ENCODE measurements around the gene BLZF1. TPM values are rescaled to one million over a fixed set of nuclear protein-coding genes. Genes with fewer than 3 reads are reported as not detected.
A peak's percentile ranks its signal among the peaks of the same experiment; 100 is the strongest.

The BLZF1 gene
- total RNA-seq, 1 donor from 2014 or later = 27.2 TPM

DNA sequence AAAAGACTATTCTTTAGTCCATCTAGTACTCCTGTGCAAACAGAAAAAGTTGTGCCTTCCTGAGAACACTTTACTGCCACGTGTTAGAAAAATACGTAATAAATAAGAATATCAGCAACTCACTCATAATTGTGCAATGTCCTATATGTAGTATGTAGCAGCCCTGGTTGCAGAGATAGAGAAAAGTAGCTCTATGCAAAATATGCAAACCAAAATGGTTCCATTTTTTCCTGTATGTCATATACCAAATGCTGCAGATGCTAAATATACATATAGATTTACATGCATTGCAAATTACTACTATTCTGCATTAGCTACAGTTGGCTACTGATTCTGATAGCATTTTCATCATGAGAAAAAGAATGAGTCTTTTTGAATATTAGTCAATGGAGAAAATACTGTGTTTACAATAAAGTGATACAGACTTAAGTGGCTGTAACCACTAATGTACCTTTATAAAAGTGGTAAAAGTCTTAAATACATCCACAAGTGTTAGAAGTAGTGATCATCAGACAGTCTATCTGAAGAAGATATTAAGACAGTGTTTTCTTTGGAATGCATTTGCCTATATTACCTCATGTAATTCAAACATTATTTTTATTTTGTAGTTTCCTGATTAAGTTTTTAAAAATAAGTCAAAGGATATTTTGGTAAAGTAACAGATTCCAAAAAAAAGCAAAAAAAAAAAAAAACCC, 20.2 kb upstream of the BLZF1 start:
- DNase-seq = no peak
- Histone ChIP-seq H3K9me3 (no peaks in the 10 kb centered on the region), H3K27me3 (ENCODE audit: low read depth) (no peaks in the 10 kb centered on the region), H3K36me3 (no peaks in the 10 kb centered on the region), H3K27ac (no peak overlapping the region), H3K4me3 (no peak overlapping the region), H3K4me1 (no peaks in the 10 kb centered on the region)
- ATAC-seq = no peak
- intact Hi-C loops (cut with DNase I) = loop anchor here (5.0 kb wide), 1 partner anchor 746 kb away; no protein-coding TSS in a partner anchor
- TF ChIP-seq CTCF (IDR thresholded peaks at IDR 0.05) = no peak

GRCh38 chr1:169348383-169349036, 19.5 kb upstream of the BLZF1 start:
- no peak overlapping the region for H3K4me3 ChIP-seq
- no peaks in the 10 kb centered on the region for H3K9me3 ChIP-seq
- no peaks in the 10 kb centered on the region for H3K36me3 ChIP-seq
- H3K27me3 ChIP-seq (ENCODE audit: low read depth) = no peaks in the 10 kb centered on the region
- TF ChIP-seq CTCF (IDR thresholded peaks at IDR 0.05) = peak; percentile 79
- intact Hi-C loops (cut with DNase I) = loop anchor here (5.0 kb wide), 1 partner anchor 746 kb away; no protein-coding TSS in a partner anchor
- ATAC-seq = no peak
- DNase-seq = no peak
- no peaks in the 10 kb centered on the region for H3K4me1 ChIP-seq
- no peak overlapping the region for H3K27ac ChIP-seq

DNA sequence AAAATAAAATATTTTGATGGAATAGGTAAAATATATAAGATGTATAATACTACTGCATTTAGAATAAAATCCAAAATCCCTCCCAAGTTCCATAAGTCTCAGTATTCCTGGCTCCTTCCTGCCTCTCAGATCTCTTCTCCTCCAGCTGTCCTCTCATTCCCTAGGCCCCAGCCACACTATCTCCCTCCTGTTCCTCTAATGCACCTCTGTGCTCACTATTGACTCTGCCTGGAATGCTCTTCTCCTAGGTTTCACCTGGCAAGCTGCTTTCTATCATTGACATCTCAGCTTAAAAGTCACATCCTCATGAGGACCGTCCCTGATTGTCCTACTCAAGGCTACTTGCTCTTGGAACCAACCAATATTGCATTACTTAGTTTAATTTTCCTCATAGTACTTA, 7.6 kb upstream of the BLZF1 start:
- Histone ChIP-seq H3K27me3 (ENCODE audit: low read depth) (no peaks in the 10 kb centered on the region), H3K4me3 (no peak overlapping the region), H3K36me3 (no peaks in the 10 kb centered on the region), H3K27ac (no peak overlapping the region), H3K4me1 (no peaks in the 10 kb centered on the region), H3K9me3 (no peaks in the 10 kb centered on the region)
- no peak for DNase-seq
- TF ChIP-seq CTCF (IDR thresholded peaks at IDR 0.05) = no peak
- ATAC-seq = no peak
- intact Hi-C loops (cut with DNase I) = no loop called here

DNA sequence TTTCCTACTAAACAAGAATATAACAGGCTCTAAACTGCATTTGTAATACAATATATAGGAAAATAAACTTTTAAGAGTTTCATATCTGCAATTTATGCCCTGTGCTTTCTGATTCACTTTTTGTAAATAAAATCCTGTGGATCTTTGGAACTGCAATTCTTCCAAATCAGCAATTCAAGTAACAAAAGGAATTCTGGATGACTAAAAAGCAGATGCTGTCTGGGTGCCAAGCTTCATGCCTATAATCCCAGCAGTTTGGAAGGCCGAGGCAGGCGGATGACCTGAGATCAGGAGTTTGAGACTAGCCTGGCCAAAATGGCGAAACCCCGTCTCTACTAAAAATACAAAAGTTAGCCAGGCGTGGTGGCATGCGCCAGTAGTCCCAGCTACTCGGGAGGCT, 6.7 kb upstream of the BLZF1 start:
- no peak overlapping the region for H3K27ac ChIP-seq
- H3K9me3 ChIP-seq = no peaks in the 10 kb centered on the region
- intact Hi-C loops (cut with DNase I) = no loop called here
- ATAC-seq = no peak
- H3K27me3 ChIP-seq (ENCODE audit: low read depth) = no peaks in the 10 kb centered on the region
- H3K4me3 ChIP-seq = no peak overlapping the region
- TF ChIP-seq CTCF (IDR thresholded peaks at IDR 0.05) = no peak
- no peak for DNase-seq
- no peaks in the 10 kb centered on the region for H3K4me1 ChIP-seq
- H3K36me3 ChIP-seq = no peaks in the 10 kb centered on the region

DNA sequence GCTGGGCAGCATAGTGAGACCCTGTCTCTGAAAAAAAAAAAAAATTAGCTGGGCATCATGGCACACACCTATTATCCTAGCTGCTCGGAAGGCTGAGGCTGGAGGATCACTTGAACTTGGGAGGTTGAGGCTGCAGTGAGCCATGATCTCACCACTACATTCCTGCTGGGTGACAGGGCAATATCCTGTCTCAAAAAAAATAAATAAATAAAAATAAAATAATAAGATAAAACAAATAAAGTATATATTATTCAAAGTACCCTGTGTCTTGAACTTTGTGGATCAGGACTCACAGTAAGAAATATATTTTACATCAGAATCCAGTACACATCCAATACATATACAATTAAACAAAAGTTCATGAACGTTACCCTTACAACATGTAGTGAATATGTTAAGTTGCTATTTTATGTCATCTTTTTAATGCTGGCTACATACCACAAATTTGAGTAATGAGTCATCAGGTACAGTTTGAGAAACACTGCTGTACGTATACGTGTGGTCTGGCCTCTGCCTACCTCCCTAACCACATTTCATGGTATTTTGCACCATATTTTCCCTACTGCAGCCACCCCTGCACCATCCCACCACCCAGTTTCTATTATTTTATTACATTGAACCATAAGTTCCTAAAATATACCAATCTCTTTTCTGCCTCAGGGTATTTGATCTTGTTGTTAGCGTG, 4.8 kb upstream of the BLZF1 start:
- H3K27ac ChIP-seq = no peak overlapping the region
- intact Hi-C loops (cut with DNase I) = no loop called here
- no peak overlapping the region for H3K4me3 ChIP-seq
- no peaks in the 10 kb centered on the region for H3K9me3 ChIP-seq
- no peaks in the 10 kb centered on the region for H3K36me3 ChIP-seq
- no peak for TF ChIP-seq CTCF (IDR thresholded peaks at IDR 0.05)
- H3K4me1 ChIP-seq = peaks cover 10% of the 10 kb centered on the region
- DNase-seq (no peak), ATAC-seq (no peak)
- no peaks in the 10 kb centered on the region for H3K27me3 ChIP-seq (ENCODE audit: low read depth)

Data from lower lobe of right lung (tissue), 2 donors.